GM12878 (cell line): ENCODE measurements around the gene CHIT1. TPM values are rescaled to one million over a fixed set of nuclear protein-coding genes. Genes with fewer than 3 reads are reported as not detected.

Experiments
- ATAC-seq: fragments of 200-7000 bp; cut with Tn5 transposase; 3 replicates; pipeline ENCODE4 v1.9.1; 2020; ENCODE audit warnings: mild to moderate bottlenecking, moderate library complexity
- BruUV-seq: library from RNA; stranded (reverse); fragments of 400-500 nt; replicated peaks from 2 replicates; lab custom pipeline; 2021; lab: Mats Ljungman, UMichigan
- CTCF ChIA-PET: fragments of 300-600 bp; sonication (Branson Sonifier 250); formaldehyde crosslinking; extraction: SDS; loops from one replicate; lab custom pipeline; 2021; ENCODE audit warnings: inconsistent platforms; lab: Yijun Ruan, JAX
- POLR2A ChIA-PET: fragments of 350-600 bp; formaldehyde crosslinking; extraction: SDS; loops from one replicate; lab custom pipeline; 2021; ENCODE audit warnings: inconsistent platforms; lab: Charles Lee
- RAD21 ChIA-PET: fragments of 300-600 bp; sonication (Branson Sonifier 250); formaldehyde crosslinking; loops from one replicate; lab custom pipeline; 2023; ENCODE audit warnings: antibody characterized with exemption; ENCODE audit not compliant: unreplicated experiment; lab: Charles Lee
- SMC1A ChIA-PET: fragments of 300-600 bp; sonication (Branson Sonifier 250); formaldehyde crosslinking; loops from one replicate; lab custom pipeline; 2023; ENCODE audit not compliant: unreplicated experiment, uncharacterized antibody; lab: Charles Lee
- DNase-seq: peaks from one replicate; pipeline ENCODE4 v3.0.0-alpha.2; 2011; ENCODE audit warnings: low read depth, low spot score
- FAIRE-seq: peaks from 3 replicates; lab custom pipeline; 2011; peaks lifted over from hg19 to GRCh38; lab: Jason Lieb, UNC
- H2AFZ ChIP-seq: 2 replicates; pipeline ENCODE4 v1.6.0; 2011; ENCODE audit warnings: low read depth, low read length, control low read depth; ENCODE audit not compliant: control insufficient read depth
- H3K27ac ChIP-seq: 2 replicates; pipeline ENCODE4 v1.5.1; 2011; ENCODE audit warnings: control low read depth; ENCODE audit not compliant: control insufficient read depth, insufficient read depth
- H3K27me3 ChIP-seq, 2 experiments: replicated peaks in 1 of 2; 2 replicates each; pipeline versions ENCODE4 v1.6.0 to v1.6.1; 2011; ENCODE audit warnings: low read length in 1 of 2; ENCODE audit not compliant: control insufficient read depth in 2 of 2, insufficient read depth in 2 of 2
- H3K36me3 ChIP-seq, 2 experiments: 2 replicates each; pipeline ENCODE4 v1.5.1; 2011; ENCODE audit warnings: low read length in 1 of 2; ENCODE audit not compliant: control insufficient read depth in 2 of 2, insufficient read depth in 2 of 2
- H3K4me1 ChIP-seq: 2 replicates; pipeline ENCODE4 v1.6.1; 2011; ENCODE audit warnings: mild to moderate bottlenecking, low read length, moderate library complexity, mixed read lengths; ENCODE audit not compliant: control insufficient read depth, insufficient read depth
- H3K4me2 ChIP-seq: 2 replicates; pipeline ENCODE4 v1.6.0; 2011; ENCODE audit warnings: control low read depth; ENCODE audit not compliant: control insufficient read depth, insufficient read depth
- H3K4me3 ChIP-seq: fragments of 200-600 bp; sonication (generic); 2 replicates; pipeline ENCODE4 v1.5.1; 2016
- H3K79me2 ChIP-seq: 2 replicates; pipeline ENCODE4 v1.6.0; 2011; ENCODE audit warnings: low read length; ENCODE audit not compliant: control insufficient read depth, insufficient read depth
- H3K9ac ChIP-seq: 2 replicates; pipeline ENCODE4 v1.8.0; 2011; ENCODE audit warnings: low read length, control low read depth, mixed read lengths; ENCODE audit not compliant: control insufficient read depth, insufficient read depth
- H3K9me3 ChIP-seq: replicated peaks from 3 replicates; pipeline ENCODE4 v1.5.1; 2011; ENCODE audit warnings: mild to moderate bottlenecking, low read length; ENCODE audit not compliant: control insufficient read depth, insufficient read depth
- H4K20me1 ChIP-seq: 2 replicates; pipeline ENCODE4 v1.6.0; 2011; ENCODE audit not compliant: control insufficient read depth, insufficient read depth
- BCL3 ChIP-seq: IDR thresholded peaks from 2 replicates; pipeline ENCODE4 v1.6.1; 2011; ENCODE audit warnings: borderline replicate concordance, low read depth, mild to moderate bottlenecking, moderate library complexity, low read length; ENCODE audit not compliant: insufficient read depth, poor library complexity, severe bottlenecking
- CEBPB ChIP-seq, 2 experiments: fragments of 150-350 bp in 1 of 2; IDR thresholded peaks; 2 replicates each; pipeline ENCODE4 v1.6.1; 2012 to 2014; ENCODE audit warnings: low read depth in 2 of 2, low read length in 2 of 2, borderline replicate concordance in 1 of 2, inconsistent platforms in 1 of 2
- CUX1 ChIP-seq: IDR thresholded peaks from 2 replicates; pipeline ENCODE4 v1.6.1; 2012; ENCODE audit warnings: improper control_type of control experiment, low read depth, low read length; ENCODE audit not compliant: insufficient replicate concordance
- ETV6 ChIP-seq, 2 experiments: fragments of 450-650 bp in 1 of 2; IDR thresholded peaks in 1 of 2; conservative IDR thresholded peaks in 1 of 2; 2 replicates each; pipeline ENCODE4 v1.6.1; 2014; ENCODE audit warnings: antibody characterized with exemption in 1 of 2, borderline replicate concordance in 1 of 2, low read depth in 1 of 2, mild to moderate bottlenecking in 1 of 2, moderate library complexity in 1 of 2
- IRF3 ChIP-seq: fragments of 450-650 bp; IDR thresholded peaks from 2 replicates; pipeline ENCODE4 v1.6.1; 2014; ENCODE audit warnings: mild to moderate bottlenecking
- MEF2B ChIP-seq: fragments of 450-650 bp; IDR thresholded peaks from 2 replicates; pipeline ENCODE4 v1.6.1; 2018; ENCODE audit warnings: mild to moderate bottlenecking, moderate library complexity; ENCODE audit not compliant: partially characterized antibody, poor library complexity, severe bottlenecking
- STAT1 ChIP-seq: fragments of 450-650 bp; conservative IDR thresholded peaks from 2 replicates; pipeline ENCODE4 v1.6.1; 2014; ENCODE audit warnings: antibody characterized with exemption, mild to moderate bottlenecking
- WGBS: methylation state at CpG from one replicate; pipeline ENCODE4 v1.1.6; 2016; ENCODE audit warnings: low lambda C conversion rate; ENCODE audit not compliant: insufficient replicate concordance, insufficient coverage; ENCODE audit errors: missing lambda C conversion rate; 5-methylcytosine and 5-hydroxymethylcytosine counted together
- in situ Hi-C: fragments of 300-500 bp; cut with MboI; formaldehyde crosslinking; loops from 9 replicates; pipeline ENCODE4 v1.14.3; 2018; ENCODE audit warnings: mixed read lengths
- intact Hi-C: fragments of 100-400 bp; cut with micrococcal nuclease; formaldehyde crosslinking; loops from one replicate; pipeline ENCODE4 v1.14.2; 2022; ENCODE audit not compliant: unreplicated experiment
- polyA plus RNA-seq, 11 experiments: library from polyadenylated mRNA; depleted of rRNA in 4 of 11; unstranded in 6 of 11; stranded (reverse) in 5 of 11; fragments of >200 nt; fragmentation: Nextera tagmentation in 4 of 11; fragmentation: Illumina TruSeq in 1 of 11; extraction: Ambion mirVana in 4 of 11; extraction: Trizol in 1 of 11; gene quantifications; 1 replicate in 1 of 11; 2 replicates in 10 of 11; pipeline versions ENCODE4 v1.2.1 to v1.2.3, GENCODE V29; 2011 to 2016; ENCODE audit warnings: inconsistent platforms in 2 of 11, missing spikeins in 2 of 11, low read depth in 1 of 11
- total RNA-seq, 4 experiments: library from RNA; depleted of rRNA in 3 of 4; stranded (reverse); fragments of >200 nt in 3 of 4; fragmentation: Illumina TruSeq in 1 of 4; extraction: Trizol in 1 of 4; gene quantifications; 2 replicates each; pipeline versions ENCODE4 v1.2.1 to v1.2.3, GENCODE V29; 2013 to 2021

Gene CHIT1
- total and polyA plus RNA-seq, 10 of the 15 experiments (the other 5 are each of a cell fraction or from before 2014, with no cell fraction given) = 0.02 to 2.1 (median 0.76) TPM

GRCh38 chr1:203177470-203178039 is 51.9 kb downstream of the CHIT1 start:
- no peak for ATAC-seq
- H3K79me2 ChIP-seq = no peaks in the 10 kb centered on the region
- H3K4me1 ChIP-seq = peaks cover 7% of the 10 kb centered on the region; the same call in 1 of the 2 replicates
- no peak for FAIRE-seq
- no peak overlapping the region for H2AFZ ChIP-seq
- CTCF ChIA-PET = interaction anchor here (1.1 to 2.1 kb wide), 3 partner anchors 38 to 93 kb away, joined by 3 to 18 read pairs (median 3); no protein-coding TSS in a partner anchor
- TF ChIP-seq CEBPB (IDR thresholded peaks at IDR 0.05; ENCODE audit: borderline replicate concordance in 1 of 2, low read depth in 2 of 2, low read length in 2 of 2) (no peak), BCL3 (no peak), CUX1 (no peak), ETV6 (conservative IDR thresholded peaks at IDR 0.05 in 1 of 2, IDR thresholded peaks at IDR 0.05 in 1 of 2; ENCODE audit: borderline replicate concordance in 1 of 2, low read depth in 1 of 2) (no peak), MEF2B (peak; percentile 29), IRF3 (no peak), STAT1 (no peak)
- BruUV-seq = no TSS peak
- H4K20me1 ChIP-seq = no peaks in the 10 kb centered on the region
- H3K9ac ChIP-seq = no peak overlapping the region
- H3K27ac ChIP-seq = no peak overlapping the region
- intact Hi-C loops (no loop called here), in situ Hi-C loops (no loop called here)
- POLR2A ChIA-PET = no interaction called here
- H3K9me3 ChIP-seq = no peaks in the 10 kb centered on the region
- WGBS = 14% methylated on average over 9 of the region's 9 CpGs
- no peaks in the 10 kb centered on the region for H3K36me3 ChIP-seq
- SMC1A ChIA-PET = no interaction called here
- RAD21 ChIA-PET = interaction anchor here (1.4 kb wide), 1 partner anchor 11 kb away, joined by 4 read pairs; no protein-coding TSS in a partner anchor
- no peaks in the 10 kb centered on the region; a peak in 2 of 4 replicates for H3K27me3 ChIP-seq
- no peak for DNase-seq
- no peak overlapping the region for H3K4me3 ChIP-seq
- H3K4me2 ChIP-seq = no peak overlapping the region
